ENCODE results near the gene HS6ST3.

GRCh38 chr13:96475103-96475502 is 385.2 kb downstream of the HS6ST3 start:
- TF ChIP-seq CTCF (IDR thresholded peaks at IDR 0.05) (no peak), ELF4 (CRISPR knock-in tag; IDR thresholded peaks at IDR 0.05; ENCODE audit: low read depth) (no peak), E2F4 (CRISPR knock-in tag; IDR thresholded peaks at IDR 0.05; ENCODE audit: borderline replicate concordance, low read depth) (no peak), TP53 (CRISPR knock-in tag; IDR thresholded peaks at IDR 0.05) (no peak), FOXJ3 (CRISPR knock-in tag; IDR thresholded peaks at IDR 0.05; ENCODE audit: borderline replicate concordance) (no peak)
- TF ChIP-seq, protein P1, sequence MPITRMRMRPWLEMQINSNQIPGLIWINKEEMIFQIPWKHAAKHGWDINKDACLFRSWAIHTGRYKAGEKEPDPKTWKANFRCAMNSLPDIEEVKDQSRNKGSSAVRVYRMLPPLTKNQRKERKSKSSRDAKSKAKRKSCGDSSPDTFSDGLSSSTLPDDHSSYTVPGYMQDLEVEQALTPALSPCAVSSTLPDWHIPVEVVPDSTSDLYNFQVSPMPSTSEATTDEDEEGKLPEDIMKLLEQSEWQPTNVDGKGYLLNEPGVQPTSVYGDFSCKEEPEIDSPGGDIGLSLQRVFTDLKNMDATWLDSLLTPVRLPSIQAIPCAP (CRISPR knock-in tag; IDR thresholded peaks at IDR 0.05), result no peak
- TF ChIP-seq, protein P2, sequence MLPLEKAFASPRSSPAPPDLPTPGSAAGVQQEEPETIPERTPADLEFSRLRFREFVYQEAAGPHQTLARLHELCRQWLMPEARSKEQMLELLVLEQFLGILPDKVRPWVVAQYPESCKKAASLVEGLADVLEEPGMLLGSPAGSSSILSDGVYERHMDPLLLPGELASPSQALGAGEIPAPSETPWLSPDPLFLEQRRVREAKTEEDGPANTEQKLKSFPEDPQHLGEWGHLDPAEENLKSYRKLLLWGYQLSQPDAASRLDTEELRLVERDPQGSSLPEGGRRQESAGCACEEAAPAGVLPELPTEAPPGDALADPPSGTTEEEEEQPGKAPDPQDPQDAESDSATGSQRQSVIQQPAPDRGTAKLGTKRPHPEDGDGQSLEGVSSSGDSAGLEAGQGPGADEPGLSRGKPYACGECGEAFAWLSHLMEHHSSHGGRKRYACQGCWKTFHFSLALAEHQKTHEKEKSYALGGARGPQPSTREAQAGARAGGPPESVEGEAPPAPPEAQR (CRISPR knock-in tag; IDR thresholded peaks at IDR 0.05), result no peak

Data from WTC11 (cell line).